Tibial nerve (tissue), 4 donors: Measurements from ENCODE around the gene ALKBH2. TPM values are rescaled to one million over a fixed set of nuclear protein-coding genes. Genes with fewer than 3 reads are reported as not detected.
A peak's percentile ranks its signal among the peaks of the same experiment; 100 is the strongest.

Source experiments
- DNase-seq, 2 donors: peaks; one replicate each; pipeline ENCODE4 v3.0.0-alpha.2; 2019; ENCODE audit warnings: low spot score in 2 of 2
- H3K27ac ChIP-seq, 4 donors: fragments of 200-600 bp; sonication (generic) in 3 of 4; one replicate each; pipeline ENCODE4 v1.5.1; 2017 to 2019; ENCODE audit warnings: mild to moderate bottlenecking in 1 of 4
- H3K27me3 ChIP-seq, 2 donors: fragments of 200-600 bp; sonication (generic) in 1 of 2; one replicate each; pipeline versions ENCODE4 v1.5.1 to v1.6.0; 2017 to 2019
- H3K36me3 ChIP-seq, 3 donors: fragments of 200-600 bp; sonication (generic); one replicate each; pipeline ENCODE4 v1.5.1; 2018 to 2019
- H3K4me1 ChIP-seq, 4 donors: fragments of 200-600 bp; sonication (generic) in 3 of 4; one replicate each; pipeline ENCODE4 v1.5.1; 2017 to 2019
- H3K4me3 ChIP-seq, 4 donors: fragments of 200-600 bp; sonication (generic) in 3 of 4; one replicate each; pipeline ENCODE4 v1.5.1; 2017 to 2019; ENCODE audit warnings: mild to moderate bottlenecking in 1 of 4, moderate library complexity in 1 of 4
- H3K9me3 ChIP-seq, 4 donors: fragments of 200-600 bp; sonication (generic) in 3 of 4; one replicate each; pipeline ENCODE4 v1.5.1; 2017 to 2019
- EP300 ChIP-seq, 2 donors: sonication (generic); formaldehyde crosslinking; IDR thresholded peaks; one replicate each; pipeline ENCODE4 v1.6.1; 2017; ENCODE audit warnings: antibody characterized with exemption in 2 of 2, mild to moderate bottlenecking in 1 of 2
- POLR2A ChIP-seq, 2 donors: fragments of 450-650 bp; IDR thresholded peaks; one replicate each; pipeline ENCODE4 v1.6.1; 2017; ENCODE audit warnings: antibody characterized with exemption in 2 of 2, mild to moderate bottlenecking in 2 of 2, moderate library complexity in 2 of 2
- WGBS, 2 donors: methylation state at CpG; one replicate each; pipeline ENCODE4 v1.1.5; 2018; 5-methylcytosine and 5-hydroxymethylcytosine counted together
- total RNA-seq, 4 donors: library from RNA; depleted of rRNA; stranded (reverse); fragments of >200 nt; gene quantifications; one replicate each; pipeline ENCODE4 v1.1.0, GENCODE V29; 2016
- TF ChIP-seq, protein P1 (sequence below), 5 experiments: fragments of 200-600 bp in 3 of 5; fragments of 450-650 bp in 2 of 5; sonication (generic) in 3 of 5; IDR thresholded peaks; one replicate each; pipeline ENCODE4 v1.5.1; 2016 to 2019; ENCODE audit warnings: antibody characterized with exemption in 5 of 5, mild to moderate bottlenecking in 3 of 5, moderate library complexity in 2 of 5

ALKBH2 gene
- total RNA-seq, 4 donors from 2014 or later, result 9.2 to 41.4 (median 17.5) TPM

DNA sequence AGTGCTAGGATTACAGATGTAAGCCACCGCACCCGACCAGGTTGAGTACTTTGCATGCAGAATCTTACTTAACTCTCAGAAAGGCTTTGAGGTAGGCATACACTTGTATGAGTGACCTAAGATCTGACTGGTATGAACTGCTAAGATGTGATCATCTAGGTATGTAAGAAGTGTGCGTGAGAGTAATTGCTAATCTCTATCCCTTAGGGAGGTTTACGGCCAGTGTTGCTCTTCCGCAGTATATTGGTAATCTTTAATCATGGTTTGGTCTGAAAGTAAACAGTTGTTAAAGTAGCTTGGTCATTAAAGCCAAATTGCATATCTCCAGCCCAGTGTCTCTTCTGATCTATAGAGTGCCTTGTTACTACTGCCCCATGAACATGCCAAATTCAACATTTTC lies 11.9 kb upstream of the ALKBH2 start:
- DNase-seq, result no peak
- Histone ChIP-seq H3K4me3 (no peak overlapping the region), H3K4me1 (peaks cover 0 to 13% (median 5%) of the 10 kb centered on the region in 4 donors), H3K27ac (no peak overlapping the region), H3K27me3 (no peaks in the 10 kb centered on the region), H3K9me3 (no peaks in the 10 kb centered on the region), H3K36me3 (peaks cover 0 to 82% (median 2%) of the 10 kb centered on the region in 3 donors)
- 93 to 97% methylated on average over 5 of the region's 5 CpGs for WGBS, 2 donors
- TF ChIP-seq, protein P1, sequence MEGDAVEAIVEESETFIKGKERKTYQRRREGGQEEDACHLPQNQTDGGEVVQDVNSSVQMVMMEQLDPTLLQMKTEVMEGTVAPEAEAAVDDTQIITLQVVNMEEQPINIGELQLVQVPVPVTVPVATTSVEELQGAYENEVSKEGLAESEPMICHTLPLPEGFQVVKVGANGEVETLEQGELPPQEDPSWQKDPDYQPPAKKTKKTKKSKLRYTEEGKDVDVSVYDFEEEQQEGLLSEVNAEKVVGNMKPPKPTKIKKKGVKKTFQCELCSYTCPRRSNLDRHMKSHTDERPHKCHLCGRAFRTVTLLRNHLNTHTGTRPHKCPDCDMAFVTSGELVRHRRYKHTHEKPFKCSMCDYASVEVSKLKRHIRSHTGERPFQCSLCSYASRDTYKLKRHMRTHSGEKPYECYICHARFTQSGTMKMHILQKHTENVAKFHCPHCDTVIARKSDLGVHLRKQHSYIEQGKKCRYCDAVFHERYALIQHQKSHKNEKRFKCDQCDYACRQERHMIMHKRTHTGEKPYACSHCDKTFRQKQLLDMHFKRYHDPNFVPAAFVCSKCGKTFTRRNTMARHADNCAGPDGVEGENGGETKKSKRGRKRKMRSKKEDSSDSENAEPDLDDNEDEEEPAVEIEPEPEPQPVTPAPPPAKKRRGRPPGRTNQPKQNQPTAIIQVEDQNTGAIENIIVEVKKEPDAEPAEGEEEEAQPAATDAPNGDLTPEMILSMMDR (IDR thresholded peaks at IDR 0.05), result no peak
- no peak for TF ChIP-seq POLR2A (IDR thresholded peaks at IDR 0.05)
- TF ChIP-seq EP300 (IDR thresholded peaks at IDR 0.05), result no peak

DNA sequence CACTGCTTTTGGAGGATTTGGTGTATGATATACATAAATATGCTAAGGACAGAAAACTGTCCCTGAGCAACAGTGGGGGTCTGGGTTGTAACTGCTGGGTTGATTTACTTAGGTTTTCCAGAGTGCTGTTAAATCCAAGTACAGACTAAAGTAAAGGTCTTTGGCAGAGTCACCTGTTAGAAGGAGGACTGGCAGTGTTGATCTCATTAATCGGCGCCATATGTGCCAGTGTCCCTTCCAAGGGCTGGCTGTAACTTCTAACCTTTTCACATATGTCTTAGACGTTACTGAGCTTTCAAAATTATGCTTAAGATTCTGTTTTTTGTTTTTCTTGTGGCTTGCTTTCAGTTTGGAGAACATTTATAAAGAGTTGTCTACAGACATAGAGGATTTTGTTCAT lies 9.2 kb upstream of the ALKBH2 start:
- no peak for DNase-seq

DNA sequence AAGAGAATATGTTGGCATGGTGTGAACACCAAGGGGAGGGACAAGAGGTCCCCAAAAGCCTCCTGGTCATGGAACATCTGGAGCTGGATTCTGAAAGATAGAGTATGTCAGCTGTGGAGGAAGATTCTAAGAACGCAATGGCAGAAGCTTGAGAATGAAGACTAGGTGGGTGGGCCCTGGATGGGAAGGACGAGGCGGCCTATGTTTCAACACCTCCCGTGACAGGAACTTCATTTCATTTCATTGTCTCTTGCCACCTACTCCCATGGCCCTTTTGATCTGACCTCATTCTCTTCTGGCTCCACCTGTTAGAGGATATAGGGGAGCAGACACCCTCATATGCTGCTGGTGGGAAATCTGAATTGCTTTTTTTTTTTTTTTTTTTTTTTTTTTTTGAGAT lies 7.5 kb upstream of the ALKBH2 start:
- H3K27ac ChIP-seq, result peak overlapping the region in 1 of 4 donors; percentile 95
- no peaks in the 10 kb centered on the region for H3K27me3 ChIP-seq
- no peak for TF ChIP-seq POLR2A (IDR thresholded peaks at IDR 0.05)
- TF ChIP-seq, protein P1 (IDR thresholded peaks at IDR 0.05), result no peak
- no peak for TF ChIP-seq EP300 (IDR thresholded peaks at IDR 0.05)
- H3K4me1 ChIP-seq, result peaks cover 0 to 29% (median 6%) of the 10 kb centered on the region in 4 donors
- H3K36me3 ChIP-seq, result peaks cover 0 to 58% (median 2%) of the 10 kb centered on the region in 3 donors
- no peak for DNase-seq
- no peak overlapping the region for H3K4me3 ChIP-seq
- no peaks in the 10 kb centered on the region for H3K9me3 ChIP-seq
- WGBS, 2 donors, result 93 to 94% methylated on average over 4 of the region's 4 CpGs

More for the DNA sequence above, 9.2 kb upstream of the ALKBH2 start:
- Histone ChIP-seq H3K27me3 (no peaks in the 10 kb centered on the region), H3K4me3 (no peak overlapping the region), H3K4me1 (peaks cover 0 to 24% (median 2%) of the 10 kb centered on the region in 4 donors), H3K36me3 (peaks cover 0 to 74% (median 2%) of the 10 kb centered on the region in 3 donors), H3K9me3 (no peaks in the 10 kb centered on the region), H3K27ac (no peak overlapping the region)
- TF ChIP-seq POLR2A (IDR thresholded peaks at IDR 0.05) (no peak), EP300 (IDR thresholded peaks at IDR 0.05) (no peak)
- TF ChIP-seq, protein P1 (IDR thresholded peaks at IDR 0.05), result no peak
- WGBS, 2 donors, result 86 to 87% methylated on average over 3 of the region's 3 CpGs

DNA sequence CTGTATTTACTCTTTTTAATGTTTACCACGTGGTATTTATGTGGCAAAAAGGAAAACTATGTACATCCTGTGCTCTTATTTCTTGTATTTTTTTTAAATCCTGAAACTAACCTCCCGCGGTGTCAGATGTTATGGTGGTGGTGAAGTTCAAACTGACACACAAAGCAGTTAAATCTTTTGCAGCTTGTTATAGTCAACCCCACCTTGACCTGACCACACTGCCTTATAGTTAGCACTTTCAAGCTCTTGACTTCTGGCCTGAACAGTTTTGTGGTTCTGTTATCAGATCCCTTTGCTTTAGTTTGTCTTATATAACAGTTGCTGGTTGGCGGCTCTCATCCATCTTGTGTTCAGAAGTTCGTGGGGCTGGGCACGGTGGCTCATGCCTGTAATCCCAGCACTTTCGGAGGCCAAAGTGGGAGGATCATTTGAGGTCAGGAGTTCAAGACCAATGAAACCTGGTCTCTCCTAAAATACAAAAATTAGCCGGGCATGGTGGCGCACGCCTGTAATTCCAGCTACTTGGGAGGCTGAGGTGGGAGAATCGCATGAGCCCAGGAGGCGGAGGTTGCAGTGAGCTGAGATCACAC lies 6.3 kb upstream of the ALKBH2 start:
- Histone ChIP-seq H3K27me3 (no peaks in the 10 kb centered on the region), H3K27ac (peak overlapping the region; percentile 26 to 95 (median 86)), H3K4me1 (peaks cover 0 to 29% (median 6%) of the 10 kb centered on the region in 4 donors), H3K4me3 (peak overlapping the region in 2 of 4 donors; percentile 80 to 89), H3K36me3 (peaks cover 0 to 46% (median under 1%) of the 10 kb centered on the region in 3 donors), H3K9me3 (no peaks in the 10 kb centered on the region)
- TF ChIP-seq EP300 (IDR thresholded peaks at IDR 0.05) (no peak), POLR2A (IDR thresholded peaks at IDR 0.05) (no peak)
- TF ChIP-seq, protein P1 (IDR thresholded peaks at IDR 0.05), result no peak
- WGBS, 2 donors, result 83 to 84% methylated on average over 12 of the region's 12 CpGs
- DNase-seq, result no peak

DNA sequence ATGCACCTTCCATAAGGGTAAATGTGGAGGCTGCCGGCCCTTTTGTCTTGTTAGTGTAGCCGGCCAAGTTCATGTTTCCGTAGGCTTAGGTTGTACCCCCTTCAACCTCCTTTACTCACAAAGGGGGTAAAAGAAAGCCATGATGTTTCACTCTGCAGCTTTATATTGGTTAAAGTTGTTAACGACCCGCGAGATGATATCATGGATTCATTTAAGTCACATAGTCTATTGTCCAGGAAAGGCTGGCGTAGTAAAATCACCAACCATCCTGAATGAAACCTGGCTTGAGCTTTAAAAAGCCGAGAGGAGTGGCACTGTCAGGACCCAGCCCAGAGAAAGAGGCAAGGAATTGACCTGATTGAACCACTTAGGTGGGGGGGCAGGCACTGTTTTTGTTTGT lies 5.4 kb upstream of the ALKBH2 start:
- WGBS, 2 donors, result 3 to 4% methylated on average over 8 of the region's 8 CpGs
- H3K27ac ChIP-seq, result peak overlapping the region; percentile 58 to 95 (median 86)
- peak overlapping the region; percentile 69 to 91 (median 84) for H3K4me3 ChIP-seq
- TF ChIP-seq POLR2A (IDR thresholded peaks at IDR 0.05) (no peak), EP300 (IDR thresholded peaks at IDR 0.05) (no peak)
- TF ChIP-seq, protein P1 (IDR thresholded peaks at IDR 0.05), result no peak
- no peaks in the 10 kb centered on the region for H3K9me3 ChIP-seq
- H3K27me3 ChIP-seq, result no peaks in the 10 kb centered on the region
- peaks cover 0 to 37% (median 0%) of the 10 kb centered on the region in 3 donors for H3K36me3 ChIP-seq
- no peak for DNase-seq
- peaks cover 0 to 31% (median 7%) of the 10 kb centered on the region in 4 donors for H3K4me1 ChIP-seq
